Activated CD8-positive, alpha-beta T cell treated with anti-CD3 and anti-CD28 coated beads, Interleukin-2, amount 10 ng/mL, durations not matched to agents 7 days and 5 days (primary cell): ENCODE results near the gene TGFB1. TPM values are rescaled to one million over a fixed set of nuclear protein-coding genes. Genes with fewer than 3 reads are reported as not detected.
A peak's percentile ranks its signal among the peaks of the same experiment; 100 is the strongest.

Experiments
- ATAC-seq: fragments of 150-1000 bp; cut with Tn5 transposase; one replicate; pipeline ENCODE4 v1.10.0; 2021; ENCODE audit warnings: moderate library complexity
- CTCF ChIA-PET: fragments of 350-600 bp; sonication (Branson Sonifier 250); formaldehyde crosslinking; loops from one replicate; lab custom pipeline; 2021; ENCODE audit warnings: antibody characterized with exemption; lab: Charles Lee
- POLR2A ChIA-PET: fragments of 350-600 bp; sonication (Branson Sonifier 250); formaldehyde crosslinking; loops from one replicate; lab custom pipeline; 2021; ENCODE audit warnings: antibody characterized with exemption; lab: Charles Lee
- DNase-seq: peaks from one replicate; pipeline ENCODE4 v3.0.0-alpha.2; 2020
- H3K27ac Mint-ChIP-seq: one replicate; pipeline ENCODE4 v1.8.0; 2021; ENCODE audit warnings: mild to moderate bottlenecking, mixed read lengths
- H3K27me3 Mint-ChIP-seq: one replicate; pipeline ENCODE4 v1.8.0; 2021; ENCODE audit warnings: low read depth, mixed read lengths
- H3K36me3 Mint-ChIP-seq: one replicate; pipeline ENCODE4 v1.8.0; 2021; ENCODE audit warnings: low read depth, mixed read lengths
- H3K4me1 Mint-ChIP-seq: one replicate; pipeline ENCODE4 v1.8.0; 2021; ENCODE audit warnings: low read depth, mixed read lengths
- H3K4me3 Mint-ChIP-seq: one replicate; pipeline ENCODE4 v1.8.0; 2021; ENCODE audit warnings: mild to moderate bottlenecking, mixed read lengths
- H3K9me3 Mint-ChIP-seq: one replicate; pipeline ENCODE4 v1.8.0; 2022; ENCODE audit warnings: mixed read lengths; ENCODE audit not compliant: insufficient read depth
- total RNA-seq, 2 experiments: library from RNA; stranded (reverse); gene quantifications; one replicate each; pipeline ENCODE4 v1.2.3, GENCODE V29; 2021

Gene TGFB1
- total RNA-seq, 2 experiments from 2014 or later = 210 to 231 TPM

DNA sequence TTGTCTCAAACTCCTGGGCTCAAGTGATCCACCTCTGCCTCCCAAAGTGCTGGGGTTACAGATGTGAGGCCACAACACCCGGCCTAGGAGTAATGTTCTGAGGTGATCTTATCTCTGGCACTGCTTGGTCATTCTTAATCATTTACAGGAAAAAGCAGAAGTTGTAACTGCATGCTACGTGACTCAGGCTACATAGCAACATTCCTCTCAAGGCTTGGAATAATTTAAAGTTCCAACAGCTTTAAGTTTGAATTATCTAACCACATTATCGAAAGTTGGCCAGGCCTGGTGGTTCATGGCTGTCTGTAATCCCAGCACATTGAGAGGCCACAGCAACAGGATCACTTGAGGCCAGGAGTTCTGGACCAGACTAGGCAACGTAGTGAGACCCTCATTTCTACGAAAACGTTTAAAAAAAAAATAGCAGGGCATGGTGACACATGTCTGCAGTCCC, 14.2 kb upstream of the TGFB1 start:
- no peak for DNase-seq
- H3K4me3 Mint-ChIP-seq = no peak overlapping the region
- no peaks in the 10 kb centered on the region for H3K27me3 Mint-ChIP-seq
- ATAC-seq = no peak
- CTCF ChIA-PET = interaction anchor here (0.7 to 1.7 kb wide), 3 partner anchors 15 to 104 kb away, joined by 3 to 5 read pairs (median 4); no protein-coding TSS in a partner anchor
- POLR2A ChIA-PET = no interaction called here
- H3K36me3 Mint-ChIP-seq = peaks cover 3% of the 10 kb centered on the region
- H3K27ac Mint-ChIP-seq = no peak overlapping the region
- peaks cover 24% of the 10 kb centered on the region for H3K4me1 Mint-ChIP-seq
- no peaks in the 10 kb centered on the region for H3K9me3 Mint-ChIP-seq

DNA sequence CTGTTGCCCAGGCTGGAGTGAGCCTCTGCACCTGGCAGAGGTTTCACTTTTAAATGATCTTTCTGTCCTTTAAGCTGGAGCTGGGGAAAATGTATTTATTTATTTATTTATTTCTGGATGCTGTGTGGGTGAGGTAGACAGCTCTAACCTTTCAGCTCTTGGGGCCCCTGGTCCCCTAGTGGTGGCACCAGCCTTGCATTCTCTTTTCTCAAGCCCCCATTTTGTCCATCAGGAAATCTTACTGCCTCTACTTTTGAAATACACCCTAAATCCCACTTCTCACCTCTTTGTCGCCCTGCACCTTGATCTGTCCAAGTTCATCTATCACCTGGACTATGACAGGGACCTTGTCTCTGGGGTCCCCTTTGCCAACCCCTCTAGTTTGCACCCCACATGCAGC, 12.4 kb upstream of the TGFB1 start:
- H3K9me3 Mint-ChIP-seq = no peaks in the 10 kb centered on the region
- CTCF ChIA-PET = interaction anchor here (0.9 to 3.6 kb wide), 7 partner anchors 10 to 103 kb away, joined by 3 to 35 read pairs (median 4); partner anchors contain the start of gene CCDC97
- peak overlapping the region; percentile 6 for H3K27ac Mint-ChIP-seq
- peaks cover 7% of the 10 kb centered on the region for H3K36me3 Mint-ChIP-seq
- DNase-seq (peak; percentile 46), ATAC-seq (no peak)
- no peak overlapping the region for H3K4me3 Mint-ChIP-seq
- POLR2A ChIA-PET = no interaction called here
- H3K27me3 Mint-ChIP-seq = no peaks in the 10 kb centered on the region
- H3K4me1 Mint-ChIP-seq = peaks cover 26% of the 10 kb centered on the region

DNA sequence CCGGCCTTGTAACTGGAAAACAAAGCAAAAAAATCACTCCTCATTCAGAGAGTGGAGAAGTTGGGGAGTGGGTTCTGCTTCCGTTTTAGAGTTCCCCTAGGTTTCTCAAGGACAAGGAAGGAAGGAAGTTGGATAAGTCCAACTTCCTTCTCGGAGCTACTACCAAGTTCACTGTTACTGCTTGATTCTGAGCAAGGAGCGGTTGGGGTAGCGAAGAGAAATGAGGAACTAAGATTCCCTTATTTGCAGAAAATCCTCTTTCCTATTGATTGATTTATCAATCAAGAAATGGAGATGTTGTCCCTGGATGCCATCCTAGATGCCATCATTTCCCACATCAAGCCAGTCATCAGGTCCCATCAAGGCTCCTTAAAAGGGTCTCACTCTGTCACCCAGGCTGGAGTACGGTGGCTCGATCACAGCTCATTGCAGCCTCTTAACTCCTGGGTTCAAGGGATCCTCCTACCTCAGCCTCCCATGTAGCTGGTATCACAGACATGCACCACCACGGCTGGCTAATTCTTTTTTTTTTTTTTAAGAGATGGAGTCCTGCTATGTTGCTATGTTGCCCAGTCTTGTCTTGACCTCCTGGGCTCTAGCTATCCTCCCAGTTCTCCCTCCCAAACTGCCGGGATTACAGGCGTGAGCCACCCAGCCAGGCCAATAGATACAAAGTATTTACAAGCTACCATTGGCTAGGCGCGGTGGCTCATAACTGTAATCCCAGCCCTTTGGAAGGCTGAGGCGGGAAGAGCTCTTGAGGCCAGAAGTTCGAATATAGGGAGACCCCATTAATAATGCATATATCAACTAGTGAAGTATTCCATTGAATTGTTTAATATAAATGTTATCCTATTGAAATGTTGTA, 11.0 kb upstream of the TGFB1 start:
- ChIA-PET CTCF (interaction anchor here (1.0 to 3.6 kb wide), 12 partner anchors 9 to 231 kb away, joined by 3 to 35 read pairs (median 6); partner anchors contain the start of genes CCDC97, DMAC2, HNRNPUL1 and TGFB1), POLR2A (interaction anchor here (0.9 to 3.7 kb wide), 7 partner anchors 9 to 102 kb away, joined by 3 to 27 read pairs (median 3); partner anchors contain the start of genes DMAC2 and HNRNPUL1)
- Mint-ChIP-seq H3K9me3 (no peaks in the 10 kb centered on the region), H3K4me1 (peaks cover 35% of the 10 kb centered on the region), H3K27ac (peak overlapping the region; percentile 99), H3K27me3 (no peaks in the 10 kb centered on the region), H3K4me3 (peak overlapping the region; percentile 93), H3K36me3 (peaks cover 10% of the 10 kb centered on the region)
- ATAC-seq = no peak
- DNase-seq = no peak

DNA sequence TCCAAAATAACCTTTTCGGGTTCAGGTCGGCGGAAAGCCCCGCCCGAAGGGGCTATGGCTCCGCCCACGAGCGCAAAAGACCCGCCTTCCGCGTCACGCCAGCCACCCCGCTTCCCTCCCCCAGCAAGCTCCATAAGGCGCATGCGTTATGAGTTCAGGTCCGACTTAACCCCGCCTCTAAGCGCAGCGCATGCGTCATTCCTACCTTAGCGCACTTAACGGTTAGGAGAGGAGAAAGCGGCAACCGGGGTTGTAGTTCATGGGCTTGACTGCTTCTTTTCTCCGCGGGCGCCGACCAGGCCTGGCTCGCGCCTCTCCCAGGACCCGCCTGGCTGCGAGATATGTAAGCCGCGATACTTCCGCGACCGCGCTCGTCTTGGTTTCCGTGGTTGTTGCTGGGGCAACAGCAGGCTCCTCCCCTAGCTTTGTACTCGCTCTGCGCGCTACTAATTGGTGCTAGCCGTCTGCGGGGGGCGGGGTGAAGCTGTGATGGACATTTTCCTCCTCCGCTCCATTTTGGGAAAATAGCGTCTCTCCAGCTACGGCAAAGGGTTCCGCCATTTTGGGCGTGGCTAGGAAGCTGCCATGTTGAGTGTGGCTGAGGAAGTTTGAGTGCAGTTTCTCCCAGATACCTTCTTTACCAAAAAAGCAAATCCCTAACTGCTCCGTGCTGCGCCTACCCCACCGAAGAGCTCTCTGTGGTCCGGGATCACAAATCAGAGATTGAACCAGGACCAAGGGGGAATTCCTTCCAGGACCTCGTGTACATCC, 10.2 kb upstream of the TGFB1 start, which contains the start of gene B9D2:
Gene B9D2, minus strand, starts transcription at position 397 of the 771 bp plus-strand sequence. CDS start 630 bp downstream, outside the sequence.
- no peaks in the 10 kb centered on the region for H3K27me3 Mint-ChIP-seq
- H3K9me3 Mint-ChIP-seq = no peaks in the 10 kb centered on the region

DNA sequence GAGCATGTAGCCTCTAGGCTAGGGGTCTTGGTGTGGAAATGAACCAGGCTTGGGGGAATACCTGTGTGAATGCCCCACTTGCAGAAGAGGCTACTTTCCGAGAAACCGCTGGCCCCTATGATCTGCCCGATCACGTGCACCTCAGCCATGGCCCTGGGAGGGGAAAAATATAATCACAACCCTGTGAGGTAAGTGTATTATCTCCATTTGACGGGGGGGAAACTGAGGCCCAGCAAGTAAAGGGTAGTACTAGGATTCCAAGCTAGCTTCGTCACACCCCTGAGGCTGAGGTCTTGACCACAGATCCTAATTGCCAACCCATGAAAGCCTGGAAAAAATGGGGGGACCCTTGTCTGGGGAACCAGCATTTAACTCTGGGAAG, 9.6 kb upstream of the TGFB1 start:
- peaks cover 11% of the 10 kb centered on the region for H3K36me3 Mint-ChIP-seq
- ChIA-PET POLR2A (interaction anchor here (1.3 to 3.7 kb wide), 3 partner anchors 8 to 38 kb away, joined by 3 to 27 read pairs (median 12); no protein-coding TSS in a partner anchor), CTCF (interaction anchor here (0.7 to 3.6 kb wide), 12 partner anchors 8 to 208 kb away, joined by 3 to 35 read pairs (median 6); partner anchors contain the start of genes CCDC97, DMAC2, HNRNPUL1 and TGFB1)
- H3K27ac Mint-ChIP-seq = peak overlapping the region; percentile 99
- no peaks in the 10 kb centered on the region for H3K27me3 Mint-ChIP-seq
- peak overlapping the region; percentile 93 for H3K4me3 Mint-ChIP-seq
- DNase-seq (no peak), ATAC-seq (no peak)
- no peaks in the 10 kb centered on the region for H3K9me3 Mint-ChIP-seq
- peaks cover 39% of the 10 kb centered on the region for H3K4me1 Mint-ChIP-seq

More for the DNA sequence above, 10.2 kb upstream of the TGFB1 start, which contains the start of gene B9D2:
- ATAC-seq (peak; percentile 96), DNase-seq (peak; percentile 99)
- peak within 1 kb of the TSS; percentile 93 for H3K4me3 Mint-ChIP-seq
- peaks cover 37% of the 10 kb centered on the region for H3K4me1 Mint-ChIP-seq
- peak within 1 kb of the TSS; percentile 99 for H3K27ac Mint-ChIP-seq
- CTCF ChIA-PET = interaction anchor here (1.0 to 3.6 kb wide), 13 partner anchors 8 to 232 kb away, joined by 3 to 35 read pairs (median 5); partner anchors contain the start of genes CCDC97, DMAC2, HNRNPUL1 and TGFB1
- POLR2A ChIA-PET = interaction anchor here (0.9 to 3.7 kb wide), 7 partner anchors 8 to 101 kb away, joined by 3 to 27 read pairs (median 3); partner anchors contain the start of genes DMAC2 and HNRNPUL1
- peaks cover 11% of the 10 kb centered on the region for H3K36me3 Mint-ChIP-seq

GRCh38 chr19:41362143-41362847, 8.6 kb upstream of the TGFB1 start:
- peak overlapping the region; percentile 93 for H3K4me3 Mint-ChIP-seq
- H3K27me3 Mint-ChIP-seq = no peaks in the 10 kb centered on the region
- H3K4me1 Mint-ChIP-seq = peaks cover 47% of the 10 kb centered on the region
- peak overlapping the region; percentile 99 for H3K27ac Mint-ChIP-seq
- ChIA-PET POLR2A (interaction anchor here (3.7 kb wide), 1 partner anchor 10 kb away, joined by 27 read pairs; no protein-coding TSS in a partner anchor), CTCF (interaction anchor here (2.9 kb wide), 1 partner anchor 10 kb away, joined by 31 read pairs; the partner anchor contains the start of gene TGFB1)
- DNase-seq (no peak), ATAC-seq (no peak)
- no peaks in the 10 kb centered on the region for H3K9me3 Mint-ChIP-seq
- peaks cover 12% of the 10 kb centered on the region for H3K36me3 Mint-ChIP-seq

- ChIA-PET POLR2A (no interaction called here), CTCF (no interaction called here)
- no peaks in the 10 kb centered on the region for H3K9me3 Mint-ChIP-seq
- no peaks in the 10 kb centered on the region for H3K27me3 Mint-ChIP-seq
- peaks cover 27% of the 10 kb centered on the region for H3K36me3 Mint-ChIP-seq
- no peak for DNase-seq
- ATAC-seq = no peak
- H3K4me1 Mint-ChIP-seq = peaks cover 67% of the 10 kb centered on the region
- H3K4me3 Mint-ChIP-seq = no peak overlapping the region
- H3K27ac Mint-ChIP-seq = peak overlapping the region; percentile 30
Observed at GRCh38 chr19:41359741-41360140, 6.0 kb upstream of the TGFB1 start.

- CTCF ChIA-PET = interaction anchor here (1.2 kb wide), 1 partner anchor 552 kb away, joined by 3 read pairs; no protein-coding TSS in a partner anchor
- no peak for ATAC-seq
- Mint-ChIP-seq H3K4me3 (peak overlapping the region; percentile 64), H3K36me3 (peaks cover 28% of the 10 kb centered on the region), H3K4me1 (peaks cover 64% of the 10 kb centered on the region), H3K9me3 (no peaks in the 10 kb centered on the region), H3K27me3 (no peaks in the 10 kb centered on the region), H3K27ac (peak overlapping the region; percentile 95)
- POLR2A ChIA-PET = interaction anchor here (1.0 kb wide), 2 partner anchors 39 to 208 kb away, joined by 3 to 4 read pairs; partner anchors contain the start of gene EXOSC5
- no peak for DNase-seq
Observed at GRCh38 chr19:41357746-41358145, 4.0 kb upstream of the TGFB1 start.

DNA sequence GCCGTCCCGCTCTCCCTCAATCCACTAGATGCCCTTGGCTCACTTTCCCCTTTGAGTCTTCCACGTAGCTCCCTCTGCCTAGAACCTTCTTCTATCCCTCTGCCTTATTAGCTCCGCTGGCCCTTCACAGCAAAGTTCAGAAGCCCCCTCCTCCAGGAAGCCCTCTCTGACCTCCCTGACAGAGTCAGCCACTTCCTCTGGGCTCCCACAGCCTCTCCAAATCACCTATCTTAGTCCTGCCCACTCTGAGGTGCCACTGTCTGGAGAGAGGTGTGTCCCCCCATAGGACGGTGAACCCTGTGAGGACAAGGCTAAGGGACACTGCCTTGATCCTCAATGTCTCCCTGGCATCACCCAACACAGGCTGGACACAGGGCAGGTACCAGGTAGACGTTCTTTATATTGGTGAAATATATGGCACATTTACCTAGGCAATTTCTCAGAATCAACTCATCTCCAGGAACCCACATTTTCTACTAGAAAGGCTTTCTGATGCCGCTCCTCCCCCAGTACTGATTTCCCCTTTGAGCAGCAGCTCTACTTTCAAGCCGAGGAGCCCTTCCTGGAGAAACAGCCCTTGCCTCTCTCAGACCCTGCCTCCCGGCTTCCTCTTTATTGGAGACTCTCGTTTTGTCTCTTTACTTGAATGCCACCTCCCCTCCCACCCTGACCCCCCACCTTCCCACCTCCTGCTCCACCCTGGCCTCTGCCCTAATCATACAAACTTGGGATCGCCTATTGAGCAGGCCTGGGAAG, 3.4 kb upstream of the TGFB1 start:
- H3K4me3 Mint-ChIP-seq = peak overlapping the region; percentile 64
- ATAC-seq = peak; percentile 6

More for the DNA sequence above, 3.4 kb upstream of the TGFB1 start:
- Mint-ChIP-seq H3K27ac (peak overlapping the region; percentile 95), H3K36me3 (peaks cover 27% of the 10 kb centered on the region), H3K4me1 (peaks cover 59% of the 10 kb centered on the region), H3K27me3 (no peaks in the 10 kb centered on the region), H3K9me3 (no peaks in the 10 kb centered on the region)
- ChIA-PET CTCF (interaction anchor here (0.8 to 1.4 kb wide), 4 partner anchors 48 to 551 kb away, joined by 3 to 6 read pairs (median 3); no protein-coding TSS in a partner anchor), POLR2A (interaction anchor here (1.0 to 2.7 kb wide), 5 partner anchors 7 to 209 kb away, joined by 3 to 12 read pairs (median 4); partner anchors contain the start of genes B9D2 and EXOSC5)
- peak; percentile 66 for DNase-seq
